OCI-M2 (cell line): Measurements from ENCODE around the gene POU6F2.

Experiments
- DNase-seq: peaks from one replicate; lab custom pipeline; 2025; ENCODE audit not compliant: unreplicated experiment; lab: John Stamatoyannopoulos, UW

Gene POU6F2

DNA sequence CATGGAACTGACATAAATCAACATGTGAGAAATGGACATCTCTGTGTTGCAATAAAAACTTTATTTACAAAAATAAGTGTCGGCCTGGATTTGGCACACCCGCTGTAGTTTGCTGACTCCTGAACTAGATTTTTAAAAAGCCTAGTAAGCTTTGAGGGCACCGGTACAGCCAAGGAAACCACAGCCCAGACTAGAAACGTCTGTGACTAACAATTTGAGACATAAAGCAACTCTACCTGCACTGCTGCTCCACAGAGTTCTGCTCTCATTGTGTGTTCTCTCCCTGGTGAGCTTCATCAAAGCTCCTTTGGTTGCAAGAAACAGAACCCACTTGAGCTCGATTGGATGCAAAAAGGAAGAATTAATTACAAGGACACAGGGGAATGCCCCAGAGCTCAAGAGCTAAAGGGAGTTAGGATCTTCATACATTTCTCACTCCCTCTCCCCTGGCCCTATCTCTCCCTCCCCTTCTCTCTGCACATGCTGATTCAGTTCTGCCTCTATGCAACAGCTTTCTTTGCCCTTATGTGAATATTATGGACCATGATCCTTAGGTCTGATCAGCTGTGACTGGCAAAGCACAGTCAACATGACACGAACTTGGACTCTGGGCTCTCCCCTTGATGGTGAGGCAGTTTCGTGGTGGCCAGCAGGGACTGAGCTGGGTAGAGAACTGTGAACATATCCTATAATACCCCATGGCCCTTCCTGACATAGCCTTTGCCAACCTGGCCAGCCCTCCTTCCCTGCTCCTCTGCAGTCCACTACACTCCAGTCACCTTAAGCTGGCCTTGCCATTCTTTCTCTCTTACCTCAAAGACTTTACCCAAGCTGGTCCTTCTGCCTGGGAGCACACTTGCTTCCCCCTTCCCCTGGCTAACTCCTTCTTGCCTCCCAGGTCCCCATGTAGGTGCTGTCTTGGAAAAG, 511.0 kb downstream of the POU6F2 start:
- no peak for DNase-seq

GRCh38 chr7:39490296-39490695, 512.6 kb downstream of the POU6F2 start:
- DNase-seq = no peak

DNA sequence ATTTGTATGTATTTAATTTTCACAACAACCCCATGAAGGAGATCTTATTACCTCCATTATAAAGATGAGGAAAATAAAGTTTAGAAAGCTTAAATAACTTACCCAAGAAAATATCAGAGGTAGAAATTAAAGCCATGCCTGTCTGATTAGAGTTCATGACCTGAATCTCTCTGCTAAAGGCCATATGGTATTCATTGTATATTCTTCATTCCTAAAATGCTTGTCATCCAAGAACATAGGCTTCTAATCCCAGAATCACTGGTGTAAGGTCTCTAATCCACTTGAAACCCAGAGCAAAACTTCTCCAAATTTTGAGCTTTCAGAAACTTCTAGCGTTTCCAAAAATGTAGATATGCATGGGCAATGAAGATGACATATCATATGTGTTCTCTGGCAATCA, 516.2 kb downstream of the POU6F2 start:
- no peak for DNase-seq

DNA sequence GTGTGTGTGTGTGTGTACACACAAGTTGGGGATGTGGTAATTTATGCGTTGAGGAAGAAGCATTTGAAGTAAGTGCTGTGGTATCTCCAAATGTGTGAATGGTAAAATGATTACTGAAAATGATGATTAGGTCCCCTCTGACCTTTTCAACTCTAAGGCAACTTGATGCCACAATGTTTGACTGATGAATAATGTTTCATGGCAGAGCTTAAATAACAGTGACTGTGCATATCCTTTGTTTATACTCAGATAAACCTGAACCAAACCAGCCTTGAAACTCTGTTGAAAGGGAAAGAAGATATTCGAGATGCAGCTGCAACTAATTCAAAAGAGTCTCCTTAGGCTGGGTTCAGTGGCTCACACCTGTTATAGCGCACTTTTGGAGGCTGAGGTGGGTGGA, 523.6 kb downstream of the POU6F2 start:
- DNase-seq = no peak

GRCh38 chr7:39504963-39505362, 527.3 kb downstream of the POU6F2 start:
- no peak for DNase-seq

DNA sequence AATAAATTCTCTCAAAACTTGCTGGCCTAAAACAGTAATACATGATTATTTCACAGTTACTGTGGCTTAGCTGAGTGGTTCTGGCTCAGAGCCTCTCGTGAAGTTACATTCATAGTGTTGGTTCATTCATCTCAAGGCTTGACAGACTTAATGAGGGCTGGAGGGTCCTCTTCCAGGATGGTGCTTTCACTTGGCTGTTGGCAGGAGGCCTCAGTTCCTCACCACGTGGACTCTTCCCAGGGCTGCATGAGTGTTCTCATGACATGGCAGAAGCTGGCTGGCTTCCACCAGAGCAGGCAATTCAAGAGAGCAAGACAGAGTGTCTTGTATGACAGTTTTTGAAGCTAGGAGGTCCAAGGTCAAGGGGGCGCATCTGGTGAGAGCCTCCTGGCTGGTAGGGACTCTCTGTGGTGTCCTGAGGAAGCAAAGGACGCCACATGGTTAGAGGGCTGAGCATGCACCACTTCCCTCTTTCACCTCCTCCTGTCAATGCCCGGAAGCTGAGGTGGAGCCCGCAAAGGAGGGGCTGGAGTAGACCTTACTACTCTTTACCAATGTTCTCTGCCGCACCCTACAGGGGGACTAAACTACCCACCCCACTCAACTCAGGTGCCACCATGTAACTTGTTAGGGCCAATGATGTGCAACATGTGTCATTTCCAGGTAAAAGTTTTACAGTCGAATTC, 530.3 kb downstream of the POU6F2 start:
- DNase-seq = no peak

- DNase-seq = no peak
These were observed 531.7 kb downstream of the POU6F2 start for GRCh38 chr7:39509436-39509835.

GRCh38 chr7:39509912-39510311, 532.2 kb downstream of the POU6F2 start:
- DNase-seq = no peak

DNA sequence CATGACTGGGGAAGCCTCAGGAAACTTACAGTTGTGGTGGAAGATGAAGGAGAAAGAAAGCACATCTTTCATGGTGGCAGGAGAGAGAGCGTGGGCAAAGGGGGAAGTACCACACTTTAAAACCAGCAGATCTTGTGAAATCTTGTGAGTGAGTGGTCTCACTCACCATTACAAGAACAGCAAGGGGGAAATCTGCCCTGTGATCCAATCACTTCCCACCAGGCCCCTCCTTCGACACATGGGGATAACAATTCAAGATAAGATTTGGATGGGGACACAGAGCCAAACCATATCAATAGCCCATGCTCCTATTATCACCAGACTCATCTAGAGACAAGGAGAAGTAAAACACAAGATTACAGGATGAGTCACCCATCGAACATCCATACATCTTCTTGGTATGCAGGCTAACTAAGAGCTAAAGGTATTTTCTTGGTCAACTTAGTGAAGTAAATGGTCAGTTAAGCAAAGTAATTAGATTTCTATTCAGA, 533.2 kb downstream of the POU6F2 start:
- DNase-seq = no peak

DNA sequence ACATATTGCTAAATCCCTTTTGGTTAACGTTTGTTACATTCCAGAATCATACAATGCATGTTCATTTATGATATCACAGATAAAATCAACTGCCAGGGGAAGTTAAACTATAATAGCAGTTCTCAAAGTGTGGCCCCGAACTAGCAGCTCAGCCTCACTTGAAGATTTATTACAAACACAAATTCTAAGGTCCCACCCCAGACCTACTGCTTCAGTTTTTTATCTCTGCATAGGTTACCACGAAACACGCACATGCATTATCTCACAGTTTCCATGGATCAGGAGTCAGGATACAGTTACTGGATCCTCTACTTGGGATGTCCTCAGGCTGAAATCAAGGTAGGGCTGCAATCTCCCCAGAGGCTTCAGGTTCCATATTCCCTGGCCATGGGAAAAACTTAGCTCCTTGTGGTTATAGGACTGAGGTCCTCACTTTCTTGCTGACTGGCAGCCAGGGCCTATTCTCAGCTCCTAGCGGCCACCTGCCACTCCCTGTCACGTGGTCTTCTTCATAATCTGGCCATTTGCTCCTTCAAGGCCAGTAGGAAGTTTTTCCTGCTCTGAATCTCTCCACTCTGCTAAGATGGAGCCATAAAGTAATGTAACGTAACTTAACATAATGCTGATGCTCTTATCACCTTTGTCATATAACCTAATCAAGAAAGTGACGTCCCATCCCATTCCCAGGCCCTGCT, 538.0 kb downstream of the POU6F2 start:
- no peak for DNase-seq

GRCh38 chr7:39516498-39516897, 538.8 kb downstream of the POU6F2 start:
- DNase-seq = no peak

DNA sequence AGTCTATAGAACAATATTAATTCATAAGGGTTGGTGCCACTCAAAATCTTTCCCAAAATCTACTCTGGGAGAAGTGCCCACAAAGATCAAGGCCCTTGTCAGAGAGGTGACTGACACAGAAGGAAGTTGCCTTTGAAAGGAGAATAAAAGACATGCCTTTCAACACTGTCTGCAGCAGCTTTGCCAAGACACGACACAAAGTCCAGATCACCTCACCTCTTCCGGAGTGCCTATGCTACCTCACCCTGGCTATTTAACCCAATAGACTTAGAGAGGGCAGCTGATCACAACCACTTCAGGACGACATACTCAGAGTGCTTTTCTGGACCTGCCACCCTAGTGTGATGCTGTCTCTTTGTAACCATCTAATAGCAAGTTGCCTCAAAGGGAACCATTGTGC, 539.5 kb downstream of the POU6F2 start:
- DNase-seq = no peak
